ENCODE results near the gene CRYM. TPM values are rescaled to one million over a fixed set of nuclear protein-coding genes. Genes with fewer than 3 reads are reported as not detected.

CRYM gene
- total and polyA plus RNA-seq, 2 donors (not counting 3 experiments of a cell fraction or from before 2014, with no cell fraction given) = not detected

- FAIRE-seq (no peak), DNase-seq (ENCODE audit: low read depth, low spot score) (no peak)
- no TSS peak for BruUV-seq (replicated peaks)
- POLR2A ChIA-PET = no interaction called here
- peaks cover 2 to 12% of the 10 kb centered on the region in 2 experiments for H3K27me3 ChIP-seq (ENCODE audit: control insufficient read depth in 2 of 2, insufficient read depth in 2 of 2, low read length in 2 of 2)
- H3K9ac ChIP-seq (replicated peaks; ENCODE audit: extremely low read depth, insufficient read depth, low read length) = no peak overlapping the region
- dilution Hi-C loops (cut with MboI; ENCODE audit: extremely low pct_ligation_motif_present, low sequenced_read_pairs) = no loop called here
- no peak overlapping the region for H3K27ac ChIP-seq (ENCODE audit: insufficient read depth, low read depth, low read length)
- peak overlapping the region; percentile 80 for H2AFZ ChIP-seq (ENCODE audit: low read depth, low read length)
- H3K9me3 ChIP-seq (replicated peaks; ENCODE audit: control insufficient read depth, insufficient read depth, low read length) = no peaks in the 10 kb centered on the region
- peak overlapping the region; percentile 83 for H3K4me2 ChIP-seq (ENCODE audit: insufficient read depth, low read length)
- H3K9me1 ChIP-seq (replicated peaks; ENCODE audit: control insufficient read depth, extremely low read depth, insufficient read depth, low read length) = no peaks in the 10 kb centered on the region
- CTCF ChIA-PET = interaction anchor here (1.5 to 4.6 kb wide), 4 partner anchors 22 to 495 kb away, joined by 10 to 132 read pairs (median 64); partner anchors contain the start of genes ERI2, LDAF1 and REXO5
- TF ChIP-seq CTCF (IDR thresholded peaks at IDR 0.05; ENCODE audit: extremely low read depth in 1 of 2, insufficient read depth in 1 of 2, low read depth in 1 of 2, low read length in 2 of 2) (no peak), EZH2 (IDR thresholded peaks at IDR 0.05; ENCODE audit: borderline replicate concordance, low read depth, low read length, severe bottlenecking) (no peak), POLR2A (IDR thresholded peaks at IDR 0.05; ENCODE audit: low read depth, low read length) (no peak), MAX (IDR thresholded peaks at IDR 0.05; ENCODE audit: insufficient read depth, insufficient read length) (no peak), MYC (IDR thresholded peaks at IDR 0.05; ENCODE audit: low read depth, low read length) (no peak), JUN (IDR thresholded peaks at IDR 0.05; ENCODE audit: borderline replicate concordance, insufficient read depth, insufficient read length, low read depth) (no peak), POLR2AphosphoS5 (IDR thresholded peaks at IDR 0.05; ENCODE audit: insufficient read depth, low read depth, low read length) (no peak)
- H4K20me1 ChIP-seq (replicated peaks; ENCODE audit: control insufficient read depth, extremely low read depth, insufficient read depth, low read length) = no peaks in the 10 kb centered on the region
- no peaks in the 10 kb centered on the region for H3K79me2 ChIP-seq (ENCODE audit: control insufficient read depth, insufficient read depth, low read length)
- H3K4me1 ChIP-seq (ENCODE audit: control insufficient read depth, extremely low read depth, insufficient read depth, low read length) = peaks cover 6% of the 10 kb centered on the region
- intact Hi-C loops (cut with micrococcal nuclease) = loop anchor here (5.0 kb wide), 2 partner anchors 250 to 400 kb away; partner anchors contain the start of genes DCUN1D3 and LYRM1
- H3K36me3 ChIP-seq (ENCODE audit: control insufficient read depth in 2 of 2, extremely low read depth in 1 of 2, insufficient read depth in 2 of 2, low read length in 2 of 2) = no peaks in the 10 kb centered on the region
- peak overlapping the region; percentile 61 to 65 (median 64) for H3K4me3 ChIP-seq (replicated peaks in 1 of 3; ENCODE audit: insufficient read depth in 1 of 3, low read depth in 1 of 3, low read length in 3 of 3)
Measured at GRCh38 chr16:21301895-21302291, 23.8 kb upstream of the CRYM start.

All from endothelial cell of umbilical vein (primary cell).